Neutrophil (primary cell): ENCODE data around the gene ZNF670.
A peak's percentile ranks its signal among the peaks of the same experiment; 100 is the strongest.

Experiments
- H3K27ac ChIP-seq: fragments of 200-600 bp; sonication (generic); 2 replicates; pipeline ENCODE4 v1.5.1; 2016; ENCODE audit warnings: mild to moderate bottlenecking, moderate library complexity
- H3K27me3 ChIP-seq: fragments of 200-600 bp; sonication (generic); 2 replicates; pipeline ENCODE4 v1.6.0; 2016; ENCODE audit warnings: mild to moderate bottlenecking
- H3K36me3 ChIP-seq: fragments of 200-600 bp; sonication (generic); 2 replicates; pipeline ENCODE4 v1.5.1; 2017
- H3K4me1 ChIP-seq, 2 experiments: fragments of 200-600 bp in 1 of 2; sonication (generic) in 1 of 2; 1 replicate in 1 of 2; 2 replicates in 1 of 2; pipeline versions ENCODE4 v1.5.1 to v1.6.1; 2013 to 2016; ENCODE audit warnings: low read depth in 1 of 2, low read length in 1 of 2, mild to moderate bottlenecking in 1 of 2, moderate library complexity in 1 of 2; ENCODE audit not compliant: control insufficient read depth in 1 of 2, insufficient read depth in 1 of 2
- H3K4me3 ChIP-seq, 2 experiments: fragments of 200-600 bp in 1 of 2; sonication (generic) in 1 of 2; 1 replicate in 1 of 2; 2 replicates in 1 of 2; pipeline ENCODE4 v1.5.1; 2013 to 2016; ENCODE audit warnings: low read depth in 1 of 2, low read length in 1 of 2, mild to moderate bottlenecking in 1 of 2, moderate library complexity in 1 of 2
- H3K9me3 ChIP-seq: fragments of 200-600 bp; sonication (generic); 2 replicates; pipeline ENCODE4 v1.5.1; 2016
- CTCF ChIP-seq: fragments of 200-600 bp; sonication (generic); IDR thresholded peaks from 2 replicates; pipeline ENCODE4 v1.5.1; 2016; ENCODE audit warnings: antibody characterized with exemption

Gene ZNF670

GRCh38 chr1:247079141-247079874, 697 bp upstream of the ZNF670 start:
- Histone ChIP-seq H3K36me3 (no peaks in the 10 kb centered on the region), H3K9me3 (no peaks in the 10 kb centered on the region), H3K4me3 (peak overlapping the region; percentile 74 to 82), H3K27ac (no peak overlapping the region), H3K27me3 (peaks cover 20% of the 10 kb centered on the region), H3K4me1 (peaks cover 23% of the 10 kb centered on the region in 2 experiments)
- TF ChIP-seq CTCF: no peak

GRCh38 chr1:247077876-247078257, 744 bp downstream of the ZNF670 start:
- Histone ChIP-seq H3K36me3 (no peaks in the 10 kb centered on the region), H3K27me3 (peaks cover 20% of the 10 kb centered on the region), H3K4me1 (peaks cover 23% of the 10 kb centered on the region in 2 experiments), H3K4me3 (peak overlapping the region; percentile 74 to 82), H3K9me3 (no peaks in the 10 kb centered on the region), H3K27ac (no peak overlapping the region)
- TF ChIP-seq CTCF: no peak

- no peak overlapping the region for H3K4me3 ChIP-seq
- no peaks in the 10 kb centered on the region for H3K36me3 ChIP-seq
- H3K4me1 ChIP-seq: peaks cover 23% of the 10 kb centered on the region in 2 experiments
- no peak for TF ChIP-seq CTCF
- no peak overlapping the region for H3K27ac ChIP-seq
- peaks cover 20% of the 10 kb centered on the region for H3K27me3 ChIP-seq
- H3K9me3 ChIP-seq: no peaks in the 10 kb centered on the region
These were observed 1.4 kb downstream of the ZNF670 start for GRCh38 chr1:247077213-247077612.

- no peaks in the 10 kb centered on the region for H3K4me1 ChIP-seq
- H3K27ac ChIP-seq: no peak overlapping the region
- H3K9me3 ChIP-seq: no peaks in the 10 kb centered on the region
- no peaks in the 10 kb centered on the region for H3K36me3 ChIP-seq
- no peak overlapping the region for H3K4me3 ChIP-seq
- H3K27me3 ChIP-seq: no peaks in the 10 kb centered on the region
- no peak for TF ChIP-seq CTCF
These were observed 8.0 kb downstream of the ZNF670 start for GRCh38 chr1:247070645-247071044.

GRCh38 chr1:247064304-247064703, 14.3 kb downstream of the ZNF670 start:
- peaks cover 14% of the 10 kb centered on the region for H3K9me3 ChIP-seq
- no peak for TF ChIP-seq CTCF
- no peak overlapping the region for H3K4me3 ChIP-seq
- no peaks in the 10 kb centered on the region for H3K27me3 ChIP-seq
- no peaks in the 10 kb centered on the region for H3K4me1 ChIP-seq
- no peak overlapping the region for H3K27ac ChIP-seq
- no peaks in the 10 kb centered on the region for H3K36me3 ChIP-seq
